Tibial artery (tissue), 4 donors: Measurements from ENCODE around the gene GABRR2.
"Not testable (repeated sequence)": the region's sequence is repeated elsewhere in the genome, so short reads cannot be mapped to it uniquely, and the experiment has no call there.

ENCODE experiments used
- DNase-seq, 2 donors: peaks; one replicate each; pipeline ENCODE4 v3.0.0-alpha.2; 2019
- H3K27ac ChIP-seq, 2 donors: fragments of 200-600 bp; sonication (generic) in 1 of 2; 1 replicate in 1 of 2; 2 replicates in 1 of 2; pipeline ENCODE4 v1.5.1; 2018 to 2019; ENCODE audit warnings: mild to moderate bottlenecking in 1 of 2
- H3K27me3 ChIP-seq, 2 donors: fragments of 200-600 bp; sonication (generic) in 1 of 2; one replicate each; pipeline versions ENCODE4 v1.5.1 to v1.6.0; 2016 to 2019
- H3K36me3 ChIP-seq, 3 donors: fragments of 200-600 bp; sonication (generic) in 2 of 3; one replicate each; pipeline ENCODE4 v1.5.1; 2016 to 2019; ENCODE audit warnings: mild to moderate bottlenecking in 2 of 3
- H3K4me1 ChIP-seq, 4 donors: fragments of 200-600 bp; sonication (generic) in 2 of 4; 1 replicate in 3 of 4; 2 replicates in 1 of 4; pipeline ENCODE4 v1.5.1; 2016 to 2019
- H3K4me3 ChIP-seq, 2 donors: fragments of 200-600 bp; sonication (generic) in 1 of 2; 1 replicate in 1 of 2; 2 replicates in 1 of 2; pipeline ENCODE4 v1.5.1; 2018 to 2019; ENCODE audit warnings: mild to moderate bottlenecking in 2 of 2
- H3K9me3 ChIP-seq, 3 donors: fragments of 200-600 bp; sonication (generic) in 1 of 3; one replicate each; pipeline ENCODE4 v1.5.1; 2016 to 2019
- intact Hi-C: fragments of 100-400 bp; cut with DNase I; formaldehyde crosslinking; loops from one replicate; pipeline ENCODE4 v1.15.0; 2023; ENCODE audit warnings: low total_unique reads
- TF ChIP-seq, protein P1 (sequence below), 2 experiments: fragments of 200-600 bp in 1 of 2; fragments of 450-650 bp in 1 of 2; IDR thresholded peaks; one replicate each; pipeline ENCODE4 v1.5.1; 2017 to 2019; ENCODE audit warnings: antibody characterized with exemption in 2 of 2, mild to moderate bottlenecking in 1 of 2, moderate library complexity in 1 of 2

GABRR2 gene

DNA sequence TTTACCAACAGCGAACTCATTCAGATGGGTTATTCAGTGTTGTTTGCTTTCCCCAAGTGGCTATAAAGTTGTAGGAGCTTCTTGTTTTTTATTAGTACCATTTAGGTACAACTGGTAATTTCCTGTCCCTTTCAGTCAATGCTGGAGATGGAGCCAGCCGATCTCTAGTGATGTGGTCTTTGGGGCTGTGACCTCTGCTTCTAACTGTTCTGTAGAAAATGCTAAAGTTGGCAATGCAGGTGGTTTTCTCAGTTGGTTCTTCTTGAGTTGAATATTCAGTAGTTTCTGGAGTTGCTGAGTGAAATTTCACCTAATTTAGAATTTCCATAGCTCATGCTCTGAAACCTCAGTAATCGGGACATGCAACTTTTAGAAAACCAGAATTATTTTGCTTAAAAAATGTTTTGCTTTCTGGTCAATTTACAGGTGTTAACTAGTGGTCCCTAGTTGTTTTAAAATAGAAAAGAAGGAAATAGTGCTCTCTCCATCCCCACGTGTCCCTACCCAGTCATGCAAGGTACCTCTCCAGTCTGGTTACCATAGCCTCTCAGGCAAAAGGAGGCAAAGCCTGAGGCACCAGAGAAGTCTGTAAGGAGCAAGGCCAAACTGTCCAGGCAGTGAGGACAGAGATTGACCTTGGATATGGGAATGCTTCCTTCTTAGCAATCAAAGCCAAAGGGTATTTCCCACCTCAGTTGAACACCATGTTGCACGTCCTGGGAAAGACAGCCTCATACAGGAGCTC lies 70.7 kb downstream of the GABRR2 start:
- Histone ChIP-seq H3K4me1 (no peaks in the 10 kb centered on the region), H3K27ac (no peak overlapping the region), H3K36me3 (no peaks in the 10 kb centered on the region), H3K4me3 (no peak overlapping the region), H3K9me3 (no peaks in the 10 kb centered on the region), H3K27me3 (no peaks in the 10 kb centered on the region)
- intact Hi-C loops, result loop anchor here (5.0 kb wide), 1 partner anchor 262 kb away; no protein-coding TSS in a partner anchor
- TF ChIP-seq, protein P1, sequence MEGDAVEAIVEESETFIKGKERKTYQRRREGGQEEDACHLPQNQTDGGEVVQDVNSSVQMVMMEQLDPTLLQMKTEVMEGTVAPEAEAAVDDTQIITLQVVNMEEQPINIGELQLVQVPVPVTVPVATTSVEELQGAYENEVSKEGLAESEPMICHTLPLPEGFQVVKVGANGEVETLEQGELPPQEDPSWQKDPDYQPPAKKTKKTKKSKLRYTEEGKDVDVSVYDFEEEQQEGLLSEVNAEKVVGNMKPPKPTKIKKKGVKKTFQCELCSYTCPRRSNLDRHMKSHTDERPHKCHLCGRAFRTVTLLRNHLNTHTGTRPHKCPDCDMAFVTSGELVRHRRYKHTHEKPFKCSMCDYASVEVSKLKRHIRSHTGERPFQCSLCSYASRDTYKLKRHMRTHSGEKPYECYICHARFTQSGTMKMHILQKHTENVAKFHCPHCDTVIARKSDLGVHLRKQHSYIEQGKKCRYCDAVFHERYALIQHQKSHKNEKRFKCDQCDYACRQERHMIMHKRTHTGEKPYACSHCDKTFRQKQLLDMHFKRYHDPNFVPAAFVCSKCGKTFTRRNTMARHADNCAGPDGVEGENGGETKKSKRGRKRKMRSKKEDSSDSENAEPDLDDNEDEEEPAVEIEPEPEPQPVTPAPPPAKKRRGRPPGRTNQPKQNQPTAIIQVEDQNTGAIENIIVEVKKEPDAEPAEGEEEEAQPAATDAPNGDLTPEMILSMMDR (IDR thresholded peaks at IDR 0.05), result no peak
- DNase-seq, result no peak

DNA sequence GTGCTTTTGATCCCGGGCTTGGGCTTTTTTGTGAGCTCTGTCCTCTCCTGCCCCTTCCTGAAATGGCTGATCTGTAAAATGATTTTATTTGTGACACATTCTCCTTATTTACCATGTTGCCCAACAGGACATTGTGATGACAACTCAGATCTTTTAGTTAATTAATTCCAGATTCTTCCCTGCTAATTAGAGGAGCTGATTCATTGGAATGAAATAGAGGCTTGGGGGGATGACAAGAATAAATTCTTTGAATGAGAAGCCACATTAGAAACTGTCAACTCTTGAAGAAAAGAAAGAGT lies 71.8 kb downstream of the GABRR2 start:
- Histone ChIP-seq H3K36me3 (no peaks in the 10 kb centered on the region), H3K4me1 (no peaks in the 10 kb centered on the region), H3K27ac (no peak overlapping the region), H3K4me3 (no peak overlapping the region), H3K9me3 (no peaks in the 10 kb centered on the region), H3K27me3 (no peaks in the 10 kb centered on the region)
- intact Hi-C loops, result loop anchor here (2.0 to 5.0 kb wide), 2 partner anchors 120 to 261 kb away; no protein-coding TSS in a partner anchor
- no peak for DNase-seq
- TF ChIP-seq, protein P1 (IDR thresholded peaks at IDR 0.05), result no peak

DNA sequence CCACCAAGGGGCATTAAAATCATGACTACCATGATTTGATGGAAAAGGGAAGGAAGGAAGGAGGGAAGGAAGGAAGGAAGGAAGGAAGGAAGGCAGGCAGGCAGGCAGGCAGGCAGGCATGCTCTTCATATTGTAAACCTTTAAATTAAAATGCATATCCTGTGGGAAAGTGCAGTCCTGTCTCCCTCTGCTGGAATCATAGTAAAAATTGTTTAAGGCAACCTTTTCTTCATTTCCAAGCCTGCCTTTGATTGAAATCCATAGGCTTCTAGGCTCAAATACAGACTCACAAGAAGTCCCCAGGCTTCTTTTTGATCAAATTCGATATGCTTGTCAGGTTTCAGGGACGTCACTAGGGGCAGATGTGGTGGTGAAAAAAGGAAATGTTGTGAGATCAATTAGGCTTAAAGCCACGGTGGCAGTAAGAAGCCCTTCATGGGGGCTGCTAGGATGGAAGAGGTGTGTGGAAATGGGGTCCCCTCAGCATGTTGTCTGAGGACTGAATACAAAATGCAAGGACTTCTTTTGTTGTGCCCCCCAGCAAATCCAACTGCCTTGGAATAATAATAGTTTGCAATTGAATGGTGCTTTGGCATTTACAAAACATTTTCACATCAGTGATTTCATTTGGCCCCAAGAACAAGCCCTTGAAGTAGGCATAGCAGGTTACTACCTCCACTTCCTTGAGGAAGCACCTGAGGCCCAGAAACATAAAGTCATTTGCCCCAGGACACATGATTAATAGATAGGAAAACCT lies 72.3 kb downstream of the GABRR2 start:
- intact Hi-C loops, result loop anchor here (2.0 to 5.0 kb wide), 2 partner anchors 120 to 260 kb away; no protein-coding TSS in a partner anchor
- Histone ChIP-seq H3K4me1 (no peaks in the 10 kb centered on the region), H3K36me3 (no peaks in the 10 kb centered on the region), H3K9me3 (no peaks in the 10 kb centered on the region), H3K27ac (no peak overlapping the region), H3K4me3 (no peak overlapping the region), H3K27me3 (no peaks in the 10 kb centered on the region)
- DNase-seq, result no peak
- TF ChIP-seq, protein P1 (IDR thresholded peaks at IDR 0.05), result peak; percentile 49 to 72

DNA sequence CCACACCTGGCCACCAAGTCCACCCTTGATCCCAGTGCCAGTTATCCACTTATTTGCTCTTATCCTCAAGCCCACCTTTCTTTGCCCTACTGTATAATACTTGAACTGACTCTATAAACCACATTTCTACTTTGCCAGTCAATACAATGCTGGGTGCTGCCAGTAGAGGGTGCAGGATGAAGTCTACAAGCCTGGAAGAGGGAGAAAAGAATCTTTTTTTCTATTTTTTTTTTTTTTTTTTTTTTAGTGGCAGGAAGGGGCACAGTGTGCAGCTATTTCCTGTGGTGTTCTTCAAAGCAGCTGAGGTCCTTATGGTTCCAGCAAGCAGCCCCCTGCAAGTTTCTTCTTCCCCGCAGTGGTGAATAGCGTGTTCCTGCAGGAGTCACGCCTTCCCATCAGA lies 75.8 kb downstream of the GABRR2 start:
- intact Hi-C loops, result no loop called here

DNA sequence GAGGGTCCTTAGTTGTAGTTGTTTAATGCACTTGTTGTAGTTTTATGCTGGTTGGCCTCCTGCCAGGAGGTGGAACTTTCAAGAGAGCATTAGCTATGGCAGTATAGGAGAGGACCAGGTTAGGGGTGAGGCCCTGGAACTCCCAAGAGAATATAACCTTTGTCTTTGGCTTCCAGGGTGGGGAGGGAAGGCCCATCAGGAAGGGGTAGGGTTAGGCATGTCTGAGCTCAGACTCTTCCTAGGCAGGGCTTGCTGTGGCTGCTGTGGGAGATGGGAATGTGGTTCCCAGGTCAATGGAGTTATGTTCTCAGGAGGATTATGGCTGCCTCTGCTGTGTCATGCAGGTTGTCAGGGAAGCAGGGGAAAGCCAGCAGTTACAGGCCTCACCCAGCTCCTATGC lies 77.9 kb downstream of the GABRR2 start:
- no peak for DNase-seq
- H3K27ac ChIP-seq, result no peak overlapping the region
- peaks cover 0 to 3% (median 0%) of the 10 kb centered on the region in 3 donors for H3K9me3 ChIP-seq
- no peak overlapping the region for H3K4me3 ChIP-seq
- H3K4me1 ChIP-seq, result no peaks in the 10 kb centered on the region
- TF ChIP-seq, protein P1 (IDR thresholded peaks at IDR 0.05), result no peak
- H3K27me3 ChIP-seq, result no peaks in the 10 kb centered on the region
- intact Hi-C loops, result no loop called here
- H3K36me3 ChIP-seq, result no peaks in the 10 kb centered on the region

More for the DNA sequence above, 75.8 kb downstream of the GABRR2 start:
- TF ChIP-seq, protein P1 (IDR thresholded peaks at IDR 0.05), result no peak
- H3K27me3 ChIP-seq, result no peaks in the 10 kb centered on the region
- no peak overlapping the region for H3K4me3 ChIP-seq
- H3K9me3 ChIP-seq, result peaks cover 0 to 3% (median 0%) of the 10 kb centered on the region in 3 donors
- no peaks in the 10 kb centered on the region for H3K36me3 ChIP-seq
- DNase-seq, result no peak
- no peak overlapping the region for H3K27ac ChIP-seq
- H3K4me1 ChIP-seq, result no peaks in the 10 kb centered on the region

DNA sequence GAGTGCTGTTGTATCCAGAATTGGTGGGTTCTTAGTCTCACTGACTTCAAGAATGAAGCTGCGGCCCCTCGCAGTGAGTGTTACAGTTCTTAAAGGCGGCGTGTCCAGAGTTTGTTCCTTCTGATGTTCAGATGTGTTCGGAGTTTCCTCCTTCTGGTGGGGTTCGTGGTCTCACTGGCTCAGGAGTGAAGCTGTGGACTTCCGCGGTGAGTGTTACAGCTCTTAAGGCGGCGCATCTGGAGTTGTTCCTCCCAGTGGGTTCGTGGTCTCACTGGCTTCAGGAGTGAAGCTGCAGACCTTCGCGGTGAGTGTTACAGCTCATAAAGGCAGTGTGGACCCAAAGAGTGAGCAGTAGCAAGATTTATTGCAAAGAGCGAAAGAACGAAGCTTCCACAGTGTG lies 81.5 kb downstream of the GABRR2 start:
- H3K27me3 ChIP-seq, H3K4me1 ChIP-seq, H3K27ac ChIP-seq, H3K9me3 ChIP-seq, H3K4me3 ChIP-seq, intact Hi-C loops, H3K36me3 ChIP-seq: not testable (repeated sequence)
- DNase-seq, result peak in 1 of 2 donors; percentile 15
